Peyer's patch (tissue), 4 donors: ENCODE results near the gene LBX1. TPM values are rescaled to one million over a fixed set of nuclear protein-coding genes. Genes with fewer than 3 reads are reported as not detected.
A peak's percentile ranks its signal among the peaks of the same experiment; 100 is the strongest.

Source experiments
- DNase-seq, 3 donors: peaks; one replicate each; pipeline ENCODE4 v3.0.0-alpha.2; 2017 to 2019
- H3K27ac ChIP-seq, 4 donors: fragments of 200-600 bp; sonication (generic); one replicate each; pipeline ENCODE4 v1.5.1; 2016 to 2019
- H3K27me3 ChIP-seq, 2 donors: fragments of 200-600 bp; sonication (generic); one replicate each; pipeline ENCODE4 v1.5.1; 2019
- H3K36me3 ChIP-seq, 3 donors: fragments of 200-600 bp; sonication (generic); one replicate each; pipeline ENCODE4 v1.5.1; 2016 to 2019
- H3K4me1 ChIP-seq, 4 donors: fragments of 200-600 bp; sonication (generic); one replicate each; pipeline ENCODE4 v1.5.1; 2016 to 2019
- H3K4me3 ChIP-seq, 4 donors: fragments of 200-600 bp; sonication (generic); 1 replicate in 3 of 4; 2 replicates in 1 of 4; pipeline ENCODE4 v1.5.1; 2016 to 2019; ENCODE audit warnings: mild to moderate bottlenecking in 1 of 4
- H3K9me3 ChIP-seq, 4 donors: fragments of 200-600 bp; sonication (generic); one replicate each; pipeline ENCODE4 v1.5.1; 2016 to 2019; ENCODE audit warnings: mild to moderate bottlenecking in 1 of 4
- CTCF ChIP-seq, 6 experiments: fragments of 450-650 bp in 4 of 6; fragments of 200-600 bp in 2 of 6; sonication (generic) in 1 of 6; IDR thresholded peaks; one replicate each; pipeline ENCODE4 v1.5.1; 2017 to 2019; ENCODE audit warnings: antibody characterized with exemption in 6 of 6, mild to moderate bottlenecking in 3 of 6, moderate library complexity in 1 of 6
- POLR2A ChIP-seq, 2 donors: fragments of 450-650 bp; IDR thresholded peaks; one replicate each; pipeline ENCODE4 v1.5.1; 2017; ENCODE audit warnings: antibody characterized with exemption in 2 of 2, mild to moderate bottlenecking in 2 of 2, moderate library complexity in 2 of 2
- total RNA-seq, 4 donors: library from RNA; depleted of rRNA; stranded (reverse); fragments of >200 nt; gene quantifications; one replicate each; pipeline ENCODE4 v1.1.0, GENCODE V29; 2016

The LBX1 gene
- not detected for total RNA-seq

GRCh38 chr10:101229266-101230182 lies at the start of gene LBX1:
Gene LBX1 (minus strand): TSS chr10:101229463. CDS start chr10:101228815, 648 bp downstream.
- peaks cover 0 to 3% (median 0%) of the 10 kb centered on the region in 4 donors for H3K9me3 ChIP-seq
- no peaks in the 10 kb centered on the region for H3K36me3 ChIP-seq
- no peak for TF ChIP-seq POLR2A (IDR thresholded peaks at IDR 0.05)
- TF ChIP-seq CTCF (IDR thresholded peaks at IDR 0.05): no peak
- H3K27me3 ChIP-seq: peaks cover 0 to 90% of the 10 kb centered on the region in 2 donors
- peak within 1 kb of the TSS in 3 of 4 donors; percentile 14 to 18 (median 15) for H3K4me3 ChIP-seq
- H3K4me1 ChIP-seq: peaks cover 0 to 58% (median 24%) of the 10 kb centered on the region in 4 donors
- DNase-seq: no peak
- H3K27ac ChIP-seq: no peak within 1 kb of the TSS

- Histone ChIP-seq H3K9me3 (no peaks in the 10 kb centered on the region), H3K27me3 (no peaks in the 10 kb centered on the region), H3K4me1 (no peaks in the 10 kb centered on the region), H3K36me3 (no peaks in the 10 kb centered on the region), H3K4me3 (no peak overlapping the region), H3K27ac (no peak overlapping the region)
- TF ChIP-seq POLR2A (IDR thresholded peaks at IDR 0.05) (no peak), CTCF (IDR thresholded peaks at IDR 0.05) (no peak)
- no peak for DNase-seq
Observed at GRCh38 chr10:101273741-101274140, 44.5 kb upstream of the LBX1 start.

GRCh38 chr10:101273330-101273729 lies 44.1 kb upstream of the LBX1 start:
- Histone ChIP-seq H3K27me3 (no peaks in the 10 kb centered on the region), H3K27ac (no peak overlapping the region), H3K36me3 (no peaks in the 10 kb centered on the region), H3K9me3 (no peaks in the 10 kb centered on the region), H3K4me1 (no peaks in the 10 kb centered on the region), H3K4me3 (no peak overlapping the region)
- TF ChIP-seq POLR2A (IDR thresholded peaks at IDR 0.05) (no peak), CTCF (IDR thresholded peaks at IDR 0.05) (no peak)
- DNase-seq: no peak

GRCh38 chr10:101272229-101272868 lies 43.1 kb upstream of the LBX1 start:
- Histone ChIP-seq H3K4me1 (no peaks in the 10 kb centered on the region), H3K27ac (no peak overlapping the region), H3K36me3 (no peaks in the 10 kb centered on the region), H3K27me3 (no peaks in the 10 kb centered on the region), H3K9me3 (no peaks in the 10 kb centered on the region), H3K4me3 (no peak overlapping the region)
- DNase-seq: peak; percentile 23 to 82 (median 61)
- TF ChIP-seq POLR2A (IDR thresholded peaks at IDR 0.05) (no peak), CTCF (IDR thresholded peaks at IDR 0.05) (peak; percentile 25 to 62 (median 61))

GRCh38 chr10:101270763-101271162 lies 41.5 kb upstream of the LBX1 start:
- DNase-seq: no peak
- Histone ChIP-seq H3K4me3 (no peak overlapping the region), H3K27ac (no peak overlapping the region), H3K36me3 (no peaks in the 10 kb centered on the region), H3K4me1 (no peaks in the 10 kb centered on the region), H3K27me3 (no peaks in the 10 kb centered on the region), H3K9me3 (no peaks in the 10 kb centered on the region)
- TF ChIP-seq CTCF (IDR thresholded peaks at IDR 0.05) (no peak), POLR2A (IDR thresholded peaks at IDR 0.05) (no peak)
